Measurements from ENCODE around the gene MSRB1.

- no peak for TF ChIP-seq CTCF (IDR thresholded peaks at IDR 0.05; ENCODE audit: insufficient read depth, low read length, poor library complexity, severe bottlenecking)
- no peak for TF ChIP-seq EZH2phosphoT487 (conservative IDR thresholded peaks at IDR 0.05; ENCODE audit: low read length)
These were observed 26.4 kb downstream of the MSRB1 start for GRCh38 chr16:1916640-1916990.
